ENCODE results near the gene CDH8. TPM values are rescaled to one million over a fixed set of nuclear protein-coding genes. Genes with fewer than 3 reads are reported as not detected.

The CDH8 gene
- total RNA-seq, 1 experiment from 2014 or later, result 2.5 TPM

DNA sequence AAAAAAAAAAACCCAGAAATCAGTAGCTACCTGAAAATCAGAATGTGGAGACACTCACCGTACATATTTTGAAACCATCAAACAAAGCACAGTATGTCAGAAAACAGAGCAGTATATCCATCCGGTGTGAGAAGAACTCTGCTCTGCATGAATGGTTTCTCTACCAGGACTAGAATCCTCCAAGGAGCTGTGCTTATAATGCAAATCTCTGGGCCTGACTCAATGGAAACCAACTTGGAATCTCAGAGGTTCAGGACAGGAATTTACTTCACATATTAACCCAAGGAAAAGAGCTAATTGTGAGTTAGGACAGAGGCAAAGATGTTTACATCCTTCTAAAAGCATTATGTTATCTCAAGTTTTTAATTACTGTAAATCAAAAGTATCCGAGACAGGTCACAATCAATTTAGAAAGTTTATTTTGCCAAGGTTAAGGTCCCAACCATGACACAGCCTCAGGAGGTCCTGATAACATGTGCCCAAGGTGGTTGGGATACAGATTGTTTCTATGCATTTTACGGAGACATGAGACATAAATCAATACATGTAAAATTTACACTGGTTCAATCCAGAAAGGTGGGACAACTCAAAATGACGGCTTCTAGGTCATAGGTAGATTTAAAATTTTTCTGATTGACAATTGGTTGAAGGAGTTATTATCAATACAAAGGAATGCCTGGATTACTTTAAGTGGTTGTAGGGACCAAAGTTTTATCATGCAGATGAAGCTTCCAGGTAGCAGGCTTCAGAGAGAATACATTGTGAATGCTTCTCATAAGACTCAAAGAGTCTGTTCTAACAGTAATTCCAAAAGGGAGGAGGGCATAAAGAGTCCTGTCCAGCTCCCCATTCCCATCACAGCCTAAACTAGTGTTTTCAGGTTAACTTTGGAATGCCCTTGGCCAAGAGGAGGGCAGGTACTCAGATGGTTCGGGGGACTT, 164.1 kb downstream of the CDH8 start:
- H3K9me2 ChIP-seq (ENCODE audit: insufficient read depth), result no peaks in the 10 kb centered on the region
- no peak for DNase-seq (ENCODE audit: low read depth, low spot score)
- ChIA-PET CTCF (no interaction called here), RAD21 (ENCODE audit: low non-redundant PET in 1 of 2, low total read pairs in 2 of 2, uncharacterized antibody in 2 of 2, unreplicated experiment in 2 of 2) (no interaction called here), POLR2A (no interaction called here)
- H2AFZ ChIP-seq (ENCODE audit: low read depth, low read length, poor library complexity, severe bottlenecking), result no peak overlapping the region
- peaks cover 0 to 29% of the 10 kb centered on the region in 2 experiments; a peak in 2 of 4 replicates for H3K9me3 ChIP-seq (ENCODE audit: control insufficient read depth in 1 of 2, insufficient read depth in 1 of 2, low read depth in 1 of 2, low read length in 2 of 2)
- H3K4me2 ChIP-seq (ENCODE audit: low read length), result no peak overlapping the region
- no peak for ATAC-seq
- intact Hi-C loops (cut with micrococcal nuclease), result no loop called here
- no peaks in the 10 kb centered on the region for H3K4me1 ChIP-seq (ENCODE audit: control insufficient read depth in 1 of 2, insufficient read depth in 2 of 2, low read length in 2 of 2)
- TF ChIP-seq POLR2AphosphoS5 (IDR thresholded peaks at IDR 0.05; ENCODE audit: low read depth, low read length) (no peak), ZNF274 (IDR thresholded peaks at IDR 0.05; ENCODE audit: low read depth, low read length) (no peak), POLR2A (IDR thresholded peaks at IDR 0.05; ENCODE audit: borderline replicate concordance, extremely low read depth, insufficient read depth, insufficient read length) (no peak), YY1 (IDR thresholded peaks at IDR 0.05; ENCODE audit: extremely low read depth, insufficient replicate concordance, low read depth, low read length) (no peak), SP1 (IDR thresholded peaks at IDR 0.05; ENCODE audit: low read depth) (no peak)
- H3K9ac ChIP-seq (ENCODE audit: low read length), result no peak overlapping the region
- no peaks in the 10 kb centered on the region for H4K20me1 ChIP-seq (ENCODE audit: insufficient read depth)
- H3K27ac ChIP-seq (ENCODE audit: low read depth, low read length), result no peak overlapping the region
- no peak overlapping the region for H3K4me3 ChIP-seq (replicated peaks in 1 of 2; ENCODE audit: low read depth in 1 of 2, low read length in 2 of 2)
- H3K36me3 ChIP-seq (ENCODE audit: control insufficient read depth in 1 of 2, insufficient read depth in 2 of 2, low read length in 2 of 2), result no peaks in the 10 kb centered on the region
- no peaks in the 10 kb centered on the region for H3K27me3 ChIP-seq (ENCODE audit: insufficient read depth, low read length)
- no peaks in the 10 kb centered on the region for H3K79me2 ChIP-seq (ENCODE audit: insufficient read depth, low read length)
- no TSS peak for BruUV-seq (replicated peaks)

DNA sequence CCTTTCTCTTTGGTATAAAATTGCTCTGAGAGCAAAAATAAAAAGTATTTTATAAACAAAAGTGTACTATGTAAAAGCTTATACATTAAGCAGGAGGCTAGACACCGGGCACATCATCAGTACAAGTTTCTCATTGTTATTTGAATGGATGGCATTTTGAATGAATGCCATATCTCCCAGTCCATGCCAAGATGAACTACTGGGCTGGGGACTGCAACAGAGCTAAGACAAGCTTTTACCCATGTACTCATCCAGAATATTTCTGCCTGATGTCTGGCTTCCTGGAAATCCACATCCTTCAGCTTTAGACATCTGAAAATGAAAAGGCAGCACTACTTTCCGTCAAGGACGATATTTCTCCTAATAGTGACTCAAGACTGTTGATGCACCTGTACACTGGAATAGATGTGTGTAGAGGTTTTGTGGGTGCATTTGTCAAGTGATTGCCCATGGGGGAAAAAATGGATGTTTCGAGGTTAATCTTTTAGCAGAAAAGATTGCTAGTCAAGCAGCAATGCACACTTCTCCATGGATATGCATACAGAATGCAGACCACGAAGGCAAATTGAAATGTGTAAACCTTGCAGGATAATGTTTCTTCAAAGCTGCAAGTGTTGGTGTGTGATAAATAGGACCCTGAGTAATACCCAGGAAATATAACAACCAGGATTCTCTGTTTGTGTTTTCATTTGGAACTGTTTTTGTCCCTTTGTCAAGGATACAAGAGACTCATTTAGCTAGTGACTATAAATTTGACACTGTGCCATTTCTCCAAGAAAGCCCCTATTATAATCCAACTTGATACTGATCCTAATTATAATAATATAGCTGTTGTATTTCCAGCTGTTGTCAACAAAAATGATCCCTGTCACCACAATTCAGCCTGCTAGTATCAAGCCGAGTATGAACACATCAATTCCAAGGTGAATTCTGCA, 173.8 kb downstream of the CDH8 start:
- no TSS peak for BruUV-seq (replicated peaks)
- Histone ChIP-seq H3K4me3 (replicated peaks in 1 of 2; ENCODE audit: low read depth in 1 of 2, low read length in 2 of 2) (no peak overlapping the region), H3K4me1 (ENCODE audit: control insufficient read depth in 1 of 2, insufficient read depth in 2 of 2, low read length in 2 of 2) (no peaks in the 10 kb centered on the region), H3K9me2 (ENCODE audit: insufficient read depth) (no peaks in the 10 kb centered on the region), H3K9me3 (ENCODE audit: control insufficient read depth in 1 of 2, insufficient read depth in 1 of 2, low read depth in 1 of 2, low read length in 2 of 2) (peaks cover 10 to 15% of the 10 kb centered on the region in 2 experiments; a peak in 2 of 4 replicates), H2AFZ (ENCODE audit: low read depth, low read length, poor library complexity, severe bottlenecking) (no peak overlapping the region), H3K36me3 (ENCODE audit: control insufficient read depth in 1 of 2, insufficient read depth in 2 of 2, low read length in 2 of 2) (no peaks in the 10 kb centered on the region), H3K4me2 (ENCODE audit: low read length) (no peak overlapping the region), H4K20me1 (ENCODE audit: insufficient read depth) (no peaks in the 10 kb centered on the region), H3K27ac (ENCODE audit: low read depth, low read length) (no peak overlapping the region), H3K79me2 (ENCODE audit: insufficient read depth, low read length) (no peaks in the 10 kb centered on the region), H3K9ac (ENCODE audit: low read length) (no peak overlapping the region), H3K27me3 (ENCODE audit: insufficient read depth, low read length) (no peaks in the 10 kb centered on the region)
- DNase-seq (ENCODE audit: low read depth, low spot score) (no peak), ATAC-seq (no peak)
- intact Hi-C loops (cut with micrococcal nuclease), result no loop called here
- POLR2A ChIA-PET, result no interaction called here
- CTCF ChIA-PET, result no interaction called here
- RAD21 ChIA-PET (ENCODE audit: low non-redundant PET in 1 of 2, low total read pairs in 2 of 2, uncharacterized antibody in 2 of 2, unreplicated experiment in 2 of 2), result no interaction called here
- TF ChIP-seq TCF7L2 (IDR thresholded peaks at IDR 0.05; ENCODE audit: borderline replicate concordance, extremely low read depth, insufficient read depth, insufficient read length) (no peak), POLR2AphosphoS5 (IDR thresholded peaks at IDR 0.05; ENCODE audit: low read depth, low read length) (no peak), CBX3 (IDR thresholded peaks at IDR 0.05; ENCODE audit: low read depth) (no peak)
- TF ChIP-seq, protein P1, sequence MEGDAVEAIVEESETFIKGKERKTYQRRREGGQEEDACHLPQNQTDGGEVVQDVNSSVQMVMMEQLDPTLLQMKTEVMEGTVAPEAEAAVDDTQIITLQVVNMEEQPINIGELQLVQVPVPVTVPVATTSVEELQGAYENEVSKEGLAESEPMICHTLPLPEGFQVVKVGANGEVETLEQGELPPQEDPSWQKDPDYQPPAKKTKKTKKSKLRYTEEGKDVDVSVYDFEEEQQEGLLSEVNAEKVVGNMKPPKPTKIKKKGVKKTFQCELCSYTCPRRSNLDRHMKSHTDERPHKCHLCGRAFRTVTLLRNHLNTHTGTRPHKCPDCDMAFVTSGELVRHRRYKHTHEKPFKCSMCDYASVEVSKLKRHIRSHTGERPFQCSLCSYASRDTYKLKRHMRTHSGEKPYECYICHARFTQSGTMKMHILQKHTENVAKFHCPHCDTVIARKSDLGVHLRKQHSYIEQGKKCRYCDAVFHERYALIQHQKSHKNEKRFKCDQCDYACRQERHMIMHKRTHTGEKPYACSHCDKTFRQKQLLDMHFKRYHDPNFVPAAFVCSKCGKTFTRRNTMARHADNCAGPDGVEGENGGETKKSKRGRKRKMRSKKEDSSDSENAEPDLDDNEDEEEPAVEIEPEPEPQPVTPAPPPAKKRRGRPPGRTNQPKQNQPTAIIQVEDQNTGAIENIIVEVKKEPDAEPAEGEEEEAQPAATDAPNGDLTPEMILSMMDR (IDR thresholded peaks at IDR 0.05 in 2 of 3, conservative IDR thresholded peaks at IDR 0.05 in 1 of 3; ENCODE audit: borderline replicate concordance in 1 of 3, insufficient read depth in 1 of 3, low read depth in 2 of 3, low read length in 2 of 3), result no peak
- TF ChIP-seq, protein P2, sequence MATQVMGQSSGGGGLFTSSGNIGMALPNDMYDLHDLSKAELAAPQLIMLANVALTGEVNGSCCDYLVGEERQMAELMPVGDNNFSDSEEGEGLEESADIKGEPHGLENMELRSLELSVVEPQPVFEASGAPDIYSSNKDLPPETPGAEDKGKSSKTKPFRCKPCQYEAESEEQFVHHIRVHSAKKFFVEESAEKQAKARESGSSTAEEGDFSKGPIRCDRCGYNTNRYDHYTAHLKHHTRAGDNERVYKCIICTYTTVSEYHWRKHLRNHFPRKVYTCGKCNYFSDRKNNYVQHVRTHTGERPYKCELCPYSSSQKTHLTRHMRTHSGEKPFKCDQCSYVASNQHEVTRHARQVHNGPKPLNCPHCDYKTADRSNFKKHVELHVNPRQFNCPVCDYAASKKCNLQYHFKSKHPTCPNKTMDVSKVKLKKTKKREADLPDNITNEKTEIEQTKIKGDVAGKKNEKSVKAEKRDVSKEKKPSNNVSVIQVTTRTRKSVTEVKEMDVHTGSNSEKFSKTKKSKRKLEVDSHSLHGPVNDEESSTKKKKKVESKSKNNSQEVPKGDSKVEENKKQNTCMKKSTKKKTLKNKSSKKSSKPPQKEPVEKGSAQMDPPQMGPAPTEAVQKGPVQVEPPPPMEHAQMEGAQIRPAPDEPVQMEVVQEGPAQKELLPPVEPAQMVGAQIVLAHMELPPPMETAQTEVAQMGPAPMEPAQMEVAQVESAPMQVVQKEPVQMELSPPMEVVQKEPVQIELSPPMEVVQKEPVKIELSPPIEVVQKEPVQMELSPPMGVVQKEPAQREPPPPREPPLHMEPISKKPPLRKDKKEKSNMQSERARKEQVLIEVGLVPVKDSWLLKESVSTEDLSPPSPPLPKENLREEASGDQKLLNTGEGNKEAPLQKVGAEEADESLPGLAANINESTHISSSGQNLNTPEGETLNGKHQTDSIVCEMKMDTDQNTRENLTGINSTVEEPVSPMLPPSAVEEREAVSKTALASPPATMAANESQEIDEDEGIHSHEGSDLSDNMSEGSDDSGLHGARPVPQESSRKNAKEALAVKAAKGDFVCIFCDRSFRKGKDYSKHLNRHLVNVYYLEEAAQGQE (IDR thresholded peaks at IDR 0.05; ENCODE audit: low read depth), result no peak
- TF ChIP-seq, protein P3, sequence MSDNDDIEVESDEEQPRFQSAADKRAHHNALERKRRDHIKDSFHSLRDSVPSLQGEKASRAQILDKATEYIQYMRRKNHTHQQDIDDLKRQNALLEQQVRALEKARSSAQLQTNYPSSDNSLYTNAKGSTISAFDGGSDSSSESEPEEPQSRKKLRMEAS (IDR thresholded peaks at IDR 0.05), result no peak
